HepG2 (cell line): Measurements from ENCODE around the gene OBSL1. TPM values are rescaled to one million over a fixed set of nuclear protein-coding genes. Genes with fewer than 3 reads are reported as not detected.

ENCODE experiments used
- CENPT ChIP-seq: sonication (generic); formaldehyde crosslinking; IDR thresholded peaks from 2 replicates; pipeline ENCODE4 v1.8.0; 2022; ENCODE audit warnings: low read depth, mild to moderate bottlenecking, moderate library complexity, missing genetic modification reagents
- DR1 ChIP-seq: sonication (generic); formaldehyde crosslinking; IDR thresholded peaks from 2 replicates; pipeline ENCODE4 v1.8.0; 2021; ENCODE audit warnings: mild to moderate bottlenecking, missing genetic modification reagents, inconsistent platforms
- GRHL1 ChIP-seq: sonication (generic); formaldehyde crosslinking; conservative IDR thresholded peaks from 2 replicates; pipeline ENCODE4 v1.8.0; 2022; ENCODE audit warnings: missing genetic modification reagents
- HOXA5 ChIP-seq: sonication (generic); formaldehyde crosslinking; IDR thresholded peaks from 2 replicates; pipeline ENCODE4 v1.4.0; 2020; ENCODE audit warnings: missing genetic modification reagents
- MBNL3 ChIP-seq: fragments of 250-450 bp; sonication (Bioruptor Pico); conservative IDR thresholded peaks from 2 replicates; pipeline ENCODE4 v1.8.0; 2022; ENCODE audit warnings: mild to moderate bottlenecking, inconsistent platforms
- MLLT10 ChIP-seq: sonication (generic); formaldehyde crosslinking; IDR thresholded peaks from 2 replicates; pipeline ENCODE4 v1.4.0; 2020; ENCODE audit warnings: missing genetic modification reagents
- MLX ChIP-seq: IDR thresholded peaks from 2 replicates; pipeline ENCODE4 v1.6.1; 2016
- MYC ChIP-seq: sonication (generic); formaldehyde crosslinking; IDR thresholded peaks from 2 replicates; pipeline ENCODE4 v1.9.0; 2021; ENCODE audit warnings: missing genetic modification reagents, borderline replicate concordance
- RAD21 ChIP-seq: fragments of 450-650 bp; formaldehyde crosslinking; IDR thresholded peaks from 2 replicates; pipeline ENCODE4 v1.5.0; 2020; ENCODE audit warnings: mild to moderate bottlenecking
- REL ChIP-seq: sonication (generic); formaldehyde crosslinking; conservative IDR thresholded peaks from 2 replicates; pipeline ENCODE4 v1.8.0; 2022; ENCODE audit warnings: mild to moderate bottlenecking, missing genetic modification reagents, moderate library complexity
- RELA ChIP-seq: sonication (generic); formaldehyde crosslinking; IDR thresholded peaks from 2 replicates; pipeline ENCODE4 v1.4.0; 2020; ENCODE audit warnings: missing genetic modification reagents
- RFX1 ChIP-seq: fragments of 450-650 bp; IDR thresholded peaks from 2 replicates; pipeline ENCODE4 v1.6.1; 2017
- SRSF4 ChIP-seq: fragments of 200-400 bp; formaldehyde crosslinking; IDR thresholded peaks from one replicate; pipeline ENCODE4 v1.6.1; 2018; ENCODE audit warnings: mild to moderate bottlenecking, low read depth, low read length, moderate library complexity; ENCODE audit not compliant: poor library complexity, severe bottlenecking
- SSRP1 ChIP-seq: IDR thresholded peaks from 2 replicates; pipeline ENCODE4 v1.6.1; 2016; ENCODE audit warnings: control low read depth
- TCF7L2 ChIP-seq: IDR thresholded peaks from 2 replicates; pipeline ENCODE4 v1.6.1; 2011; ENCODE audit warnings: mild to moderate bottlenecking, low read depth, low read length, moderate library complexity
- THAP7 ChIP-seq: sonication (generic); formaldehyde crosslinking; IDR thresholded peaks from 2 replicates; pipeline ENCODE4 v1.8.1; 2023; ENCODE audit warnings: mild to moderate bottlenecking, missing genetic modification reagents
- TMF1 ChIP-seq: sonication (generic); formaldehyde crosslinking; IDR thresholded peaks from 2 replicates; pipeline ENCODE4 v1.8.1; 2022; ENCODE audit warnings: low read depth, missing genetic modification reagents
- XRCC5 ChIP-seq: fragments of 200-400 bp; formaldehyde crosslinking; optimal IDR thresholded peaks from 2 replicates; pipeline ENCODE3; 2017; ENCODE audit warnings: mild to moderate bottlenecking, low read length
- ZEB1 ChIP-seq: IDR thresholded peaks from 2 replicates; pipeline ENCODE4 v1.6.1; 2012; ENCODE audit warnings: mild to moderate bottlenecking, low read depth, inconsistent platforms; ENCODE audit not compliant: insufficient replicate concordance
- ZFY ChIP-seq: sonication (generic); formaldehyde crosslinking; IDR thresholded peaks from 2 replicates; pipeline ENCODE4 v1.4.0; 2020; ENCODE audit warnings: missing genetic modification reagents
- ZNF468 ChIP-seq: sonication (generic); formaldehyde crosslinking; IDR thresholded peaks from 2 replicates; pipeline ENCODE4 v1.8.0; 2022; ENCODE audit warnings: mild to moderate bottlenecking, moderate library complexity, missing genetic modification reagents
- ZNF501 ChIP-seq: sonication (generic); formaldehyde crosslinking; IDR thresholded peaks from 2 replicates; pipeline ENCODE4 v1.5.1; 2020; ENCODE audit warnings: mild to moderate bottlenecking, moderate library complexity, missing genetic modification reagents
- ZNF546 ChIP-seq: sonication (generic); formaldehyde crosslinking; conservative IDR thresholded peaks from 2 replicates; pipeline ENCODE4 v1.8.1; 2023; ENCODE audit warnings: mild to moderate bottlenecking, missing genetic modification reagents
- ZNF577 ChIP-seq: sonication (generic); formaldehyde crosslinking; IDR thresholded peaks from 2 replicates; pipeline ENCODE4 v1.4.0; 2020; ENCODE audit warnings: mild to moderate bottlenecking, low read depth, missing genetic modification reagents, borderline replicate concordance
- ZNF878 ChIP-seq: sonication (generic); formaldehyde crosslinking; IDR thresholded peaks from 2 replicates; pipeline ENCODE4 v1.8.1; 2023; ENCODE audit warnings: mild to moderate bottlenecking, missing genetic modification reagents, moderate library complexity
- ZNF883 ChIP-seq: sonication (generic); formaldehyde crosslinking; IDR thresholded peaks from 2 replicates; pipeline ENCODE4 v1.5.1; 2020; ENCODE audit warnings: mild to moderate bottlenecking, missing genetic modification reagents; ENCODE audit errors: not compliant biosample characterization
- ZSCAN29 ChIP-seq: sonication (generic); formaldehyde crosslinking; conservative IDR thresholded peaks from 2 replicates; pipeline ENCODE4 v1.4.0; 2020; ENCODE audit warnings: mild to moderate bottlenecking, missing genetic modification reagents
- polyA plus RNA-seq, 8 experiments: library from polyadenylated mRNA; depleted of rRNA in 3 of 8; stranded (reverse) in 7 of 8; unstranded in 1 of 8; fragments of >200 nt; fragmentation: Illumina TruSeq in 4 of 8; extraction: Trizol in 4 of 8; gene quantifications; 2 replicates each; pipeline versions ENCODE4 v1.2.1 to v1.2.3, GENCODE V29; 2011 to 2016; ENCODE audit warnings: low read depth in 4 of 8, missing spikeins in 1 of 8, mixed read lengths in 1 of 8; ENCODE audit not compliant: insufficient read depth in 1 of 8
- total RNA-seq, 5 experiments: library from RNA; depleted of rRNA; stranded (reverse); fragments of >200 nt; fragmentation: Illumina TruSeq; extraction: Trizol; gene quantifications; 2 replicates each; pipeline ENCODE4 v1.2.3, GENCODE V29; 2016; ENCODE audit warnings: low read depth in 1 of 5

OBSL1 gene
- total and polyA plus RNA-seq, 2 of the 13 experiments (the other 11 are each of a cell fraction or from before 2014, with no cell fraction given): 86.7 to 218 TPM

GRCh38 chr2:219576505-219577388 lies 5.4 kb upstream of the OBSL1 start (continued):
- TF ChIP-seq REL (CRISPR knock-in tag) (no peak), ZNF501 (peak; percentile 95), DR1 (peak; percentile 83), ZEB1 (peak; percentile 81), ZNF883 (CRISPR knock-in tag) (peak; percentile 81), ZNF577 (CRISPR knock-in tag) (no peak), ZNF546 (peak; percentile 96), TCF7L2 (no peak), SRSF4 (no peak), ZNF878 (CRISPR knock-in tag) (peak; percentile 95; the same call in 1 of the 2 replicates), TMF1 (no peak; the same call in 1 of the 2 replicates), XRCC5 (peak; percentile 97), ZSCAN29 (peak; percentile 94), MYC (CRISPR knock-in tag) (peak; percentile 81), GRHL1 (CRISPR knock-in tag) (no peak), RFX1 (no peak), RELA (CRISPR knock-in tag) (peak; percentile 57; the same call in 1 of the 2 replicates), ZFY (0 out of 2 replicates have a peak, but pooled peaks have one; percentile 20), ZNF468 (CRISPR knock-in tag) (0 out of 2 replicates have a peak, but pooled peaks have one; percentile 41), THAP7 (CRISPR knock-in tag) (no peak), CENPT (CRISPR knock-in tag) (peak; percentile 89), RAD21 (CRISPR knock-in tag) (peak; percentile 55; the same call in 1 of the 2 replicates), SSRP1 (peak; percentile 97), MLLT10 (CRISPR knock-in tag) (no peak), MLX (peak; percentile 70; the same call in 1 of the 2 replicates), MBNL3 (CRISPR knock-in tag) (no peak), HOXA5 (CRISPR knock-in tag) (peak; percentile 73; the same call in 1 of the 2 replicates)
